Liver (tissue), 9 donors: ENCODE data around the gene MEIOC. TPM values are rescaled to one million over a fixed set of nuclear protein-coding genes. Genes with fewer than 3 reads are reported as not detected.

Experiments used
- DNase-seq: peaks from one replicate; pipeline ENCODE4 v3.0.0-alpha.2; 2017; ENCODE audit warnings: low spot score
- H3K27ac ChIP-seq, 2 donors: one replicate each; pipeline ENCODE4 v1.7.0; 2013; ENCODE audit warnings: inconsistent platforms in 2 of 2, low read length in 2 of 2, control low read depth in 1 of 2, low read depth in 1 of 2, mild to moderate bottlenecking in 1 of 2
- H3K27me3 ChIP-seq, 4 donors: one replicate each; pipeline versions ENCODE4 v1.6.1 to v1.7.0; 2013; ENCODE audit warnings: low read length in 3 of 4, inconsistent platforms in 1 of 4, mild to moderate bottlenecking in 1 of 4, moderate library complexity in 1 of 4; ENCODE audit not compliant: control insufficient read depth in 4 of 4, insufficient read depth in 4 of 4
- H3K36me3 ChIP-seq, 4 donors: one replicate each; pipeline versions ENCODE4 v1.6.1 to v1.7.0; 2013; ENCODE audit warnings: low read length in 3 of 4, mild to moderate bottlenecking in 3 of 4, low read depth in 1 of 4, moderate library complexity in 1 of 4; ENCODE audit not compliant: control insufficient read depth in 4 of 4, insufficient read depth in 3 of 4
- H3K4me1 ChIP-seq, 4 donors: one replicate each; pipeline versions ENCODE4 v1.6.1 to v1.7.0; 2013; ENCODE audit warnings: low read length in 3 of 4, mild to moderate bottlenecking in 3 of 4, moderate library complexity in 1 of 4; ENCODE audit not compliant: control insufficient read depth in 4 of 4, insufficient read depth in 4 of 4
- H3K4me3 ChIP-seq, 3 donors: one replicate each; pipeline versions ENCODE4 v1.6.1 to v1.7.0; 2013; ENCODE audit warnings: low read length in 3 of 3, control low read depth in 1 of 3, low read depth in 1 of 3, mild to moderate bottlenecking in 1 of 3
- H3K9ac ChIP-seq, 2 donors: one replicate each; pipeline ENCODE4 v1.7.0; 2013; ENCODE audit warnings: low read length in 2 of 2, mild to moderate bottlenecking in 2 of 2, moderate library complexity in 2 of 2, control low read depth in 1 of 2, low read depth in 1 of 2
- H3K9me3 ChIP-seq, 4 donors: one replicate each; pipeline versions ENCODE4 v1.6.1 to v1.7.0; 2013; ENCODE audit warnings: low read length in 3 of 4; ENCODE audit not compliant: control insufficient read depth in 4 of 4
- ATF3 ChIP-seq: IDR thresholded peaks from 2 replicates; pipeline ENCODE4 v1.6.1; 2016; ENCODE audit warnings: antibody characterized with exemption
- CTCF ChIP-seq: fragments of 150-350 bp; IDR thresholded peaks from 2 replicates; pipeline ENCODE4 v1.5.1; 2017; ENCODE audit warnings: improper control_type of control experiment, low read depth, low read length; ENCODE audit not compliant: missing input control
- EGR1 ChIP-seq, 2 donors: IDR thresholded peaks; 2 replicates each; pipeline ENCODE4 v1.6.1; 2016 to 2018; ENCODE audit warnings: antibody characterized with exemption in 2 of 2, low read depth in 2 of 2
- FOXA1 ChIP-seq: IDR thresholded peaks from 2 replicates; pipeline ENCODE4 v1.6.1; 2016; ENCODE audit warnings: antibody characterized with exemption
- FOXA2 ChIP-seq: IDR thresholded peaks from 2 replicates; pipeline ENCODE4 v1.6.1; 2016; ENCODE audit warnings: antibody characterized with exemption
- GABPA ChIP-seq, 2 donors: IDR thresholded peaks in 1 of 2; conservative IDR thresholded peaks in 1 of 2; 2 replicates each; pipeline ENCODE4 v1.6.1; 2016; ENCODE audit warnings: antibody characterized with exemption in 2 of 2, mild to moderate bottlenecking in 1 of 2, moderate library complexity in 1 of 2
- HNF4A ChIP-seq, 2 donors: conservative IDR thresholded peaks; 2 replicates each; pipeline ENCODE4 v1.6.1; 2016; ENCODE audit warnings: antibody characterized with exemption in 2 of 2, mild to moderate bottlenecking in 2 of 2
- HNF4G ChIP-seq: IDR thresholded peaks from 2 replicates; pipeline ENCODE4 v1.6.1; 2016; ENCODE audit warnings: antibody characterized with exemption
- JUND ChIP-seq, 2 donors: IDR thresholded peaks; 2 replicates each; pipeline ENCODE4 v1.6.1; 2016; ENCODE audit warnings: antibody characterized with exemption in 2 of 2
- NR2F2 ChIP-seq: IDR thresholded peaks from 2 replicates; pipeline ENCODE4 v1.6.1; 2016; ENCODE audit warnings: antibody characterized with exemption
- RAD21 ChIP-seq, 2 donors: IDR thresholded peaks; 2 replicates each; pipeline ENCODE4 v1.6.1; 2016; ENCODE audit warnings: antibody characterized with exemption in 2 of 2, mild to moderate bottlenecking in 2 of 2
- REST ChIP-seq: IDR thresholded peaks from 2 replicates; pipeline ENCODE4 v1.6.1; 2016; ENCODE audit warnings: antibody characterized with exemption, mild to moderate bottlenecking
- RXRA ChIP-seq, 2 donors: IDR thresholded peaks; 2 replicates each; pipeline ENCODE4 v1.6.1; 2017 to 2018; ENCODE audit warnings: antibody characterized with exemption in 2 of 2, mild to moderate bottlenecking in 1 of 2
- SP1 ChIP-seq: IDR thresholded peaks from 2 replicates; pipeline ENCODE4 v1.6.1; 2018; ENCODE audit warnings: antibody characterized with exemption, mild to moderate bottlenecking
- TAF1 ChIP-seq: conservative IDR thresholded peaks from 2 replicates; pipeline ENCODE4 v1.6.1; 2016; ENCODE audit warnings: antibody characterized with exemption, mild to moderate bottlenecking
- YY1 ChIP-seq: IDR thresholded peaks from 2 replicates; pipeline ENCODE4 v1.6.1; 2016; ENCODE audit warnings: antibody characterized with exemption, mild to moderate bottlenecking
- ZBTB33 ChIP-seq: IDR thresholded peaks from 2 replicates; pipeline ENCODE4 v1.6.1; 2016; ENCODE audit warnings: antibody characterized with exemption
- WGBS: extraction: QIAGEN DNeasy Blood & Tissue Kit; methylation state at CpG from one replicate; pipeline ENCODE4 v1.1.7; 2013; 5-methylcytosine and 5-hydroxymethylcytosine counted together
- polyA plus RNA-seq, 2 donors: library from polyadenylated mRNA; stranded (reverse) in 1 of 2; unstranded in 1 of 2; fragments of 200-250 nt in 1 of 2; fragments of >200 nt in 1 of 2; fragmentation: Nextera tagmentation in 1 of 2; extraction: Ambion mirVana in 1 of 2; gene quantifications; one replicate each; pipeline versions ENCODE4 v1.2.1 to v1.2.3, GENCODE V29; 2013 to 2015
- total RNA-seq, 2 donors: library from RNA; depleted of rRNA; stranded (reverse); fragments of >200 nt; gene quantifications; one replicate each; pipeline ENCODE4 v1.2.3, GENCODE V29; 2014
- donor health status: healthy.
- donor health status: healthy.
- donor health status: healthy.
- donor health status: healthy.
- donor health status: healthy.

Gene MEIOC
- total and polyA plus RNA-seq, 4 donors: 0.31 TPM; not detected in 3

GRCh38 chr17:44707755-44708400 lies 51.6 kb downstream of the MEIOC start:
- H3K9ac ChIP-seq: peak overlapping the region in 1 of 2 donors; percentile 29
- 37% methylated on average over 4 of the region's 4 CpGs for WGBS
- no peaks in the 10 kb centered on the region for H3K9me3 ChIP-seq
- H3K27me3 ChIP-seq: no peaks in the 10 kb centered on the region
- peak overlapping the region in 1 of 2 donors; percentile 32 for H3K27ac ChIP-seq
- DNase-seq: no peak
- H3K4me1 ChIP-seq: peaks cover 5 to 18% (median 13%) of the 10 kb centered on the region in 4 donors
- peak overlapping the region; percentile 74 to 96 (median 95) for H3K4me3 ChIP-seq
- TF ChIP-seq SP1 (no peak), CTCF (no peak), HNF4G (no peak), JUND (IDR thresholded peaks at IDR 0.05) (no peak), NR2F2 (no peak), REST (no peak), ZBTB33 (no peak), HNF4A (conservative IDR thresholded peaks at IDR 0.05) (no peak), ATF3 (no peak), RAD21 (IDR thresholded peaks at IDR 0.05) (no peak)
- H3K36me3 ChIP-seq: no peaks in the 10 kb centered on the region

- Histone ChIP-seq H3K36me3 (no peaks in the 10 kb centered on the region), H3K4me3 (peak within 1 kb of the TSS; percentile 74 to 96 (median 95)), H3K27ac (peak within 1 kb of the TSS in 1 of 2 donors; percentile 32), H3K27me3 (no peaks in the 10 kb centered on the region), H3K9ac (peak within 1 kb of the TSS in 1 of 2 donors; percentile 51), H3K9me3 (no peaks in the 10 kb centered on the region), H3K4me1 (peaks cover 5 to 18% (median 13%) of the 10 kb centered on the region in 4 donors)
- WGBS: under 1% methylated on average over 52 of the region's 52 CpGs
- DNase-seq: peak; percentile 87
- TF ChIP-seq RXRA (IDR thresholded peaks at IDR 0.05) (peak in 1 of 2 donors; percentile 62), EGR1 (IDR thresholded peaks at IDR 0.05; ENCODE audit: low read depth in 2 of 2) (peak; percentile 77 to 91), ATF3 (no peak), RAD21 (IDR thresholded peaks at IDR 0.05) (no peak), YY1 (peak; percentile 93), GABPA (IDR thresholded peaks at IDR 0.05 in 1 of 2, conservative IDR thresholded peaks at IDR 0.05 in 1 of 2) (peak; percentile 35 to 88), FOXA1 (peak; percentile 37), HNF4G (no peak), CTCF (no peak), TAF1 (no peak), HNF4A (conservative IDR thresholded peaks at IDR 0.05) (peak in 1 of 2 donors; percentile 37), FOXA2 (no peak), JUND (IDR thresholded peaks at IDR 0.05) (no peak)
These were observed 52.4 kb downstream of the MEIOC start, which contains the start of gene DBF4B for GRCh38 chr17:44708401-44709263. DBF4B (plus strand) TSS chr17:44708665; CDS start chr17:44708821, 156 bp downstream.
